Measurements from ENCODE around the gene ZFYVE1.

DNA sequence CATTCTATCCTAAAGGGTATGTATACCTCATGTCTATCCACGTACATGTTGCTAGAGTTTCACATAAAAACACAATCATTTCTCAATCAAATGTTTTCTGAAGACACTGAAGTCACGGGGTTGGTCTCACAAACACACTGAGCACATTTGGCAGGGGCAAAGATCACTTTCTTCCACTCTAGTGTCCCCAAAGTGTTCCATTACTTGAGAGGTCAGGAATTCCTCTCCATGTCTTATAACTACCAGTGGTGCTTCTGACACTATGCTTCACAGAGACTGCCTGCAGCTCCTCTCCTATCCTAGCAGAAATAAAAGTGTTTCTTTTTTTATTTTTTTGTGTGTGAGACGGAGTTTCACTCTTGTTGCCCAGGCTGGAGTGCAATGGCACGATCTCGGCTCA, 19.1 kb downstream of the ZFYVE1 start:
- TF ChIP-seq EP300 (IDR thresholded peaks at IDR 0.05; ENCODE audit: low read depth) (no peak), POLR2AphosphoS5 (IDR thresholded peaks at IDR 0.05) (no peak), POLR2A (IDR thresholded peaks at IDR 0.05) (no peak)
- TF ChIP-seq, protein P1, sequence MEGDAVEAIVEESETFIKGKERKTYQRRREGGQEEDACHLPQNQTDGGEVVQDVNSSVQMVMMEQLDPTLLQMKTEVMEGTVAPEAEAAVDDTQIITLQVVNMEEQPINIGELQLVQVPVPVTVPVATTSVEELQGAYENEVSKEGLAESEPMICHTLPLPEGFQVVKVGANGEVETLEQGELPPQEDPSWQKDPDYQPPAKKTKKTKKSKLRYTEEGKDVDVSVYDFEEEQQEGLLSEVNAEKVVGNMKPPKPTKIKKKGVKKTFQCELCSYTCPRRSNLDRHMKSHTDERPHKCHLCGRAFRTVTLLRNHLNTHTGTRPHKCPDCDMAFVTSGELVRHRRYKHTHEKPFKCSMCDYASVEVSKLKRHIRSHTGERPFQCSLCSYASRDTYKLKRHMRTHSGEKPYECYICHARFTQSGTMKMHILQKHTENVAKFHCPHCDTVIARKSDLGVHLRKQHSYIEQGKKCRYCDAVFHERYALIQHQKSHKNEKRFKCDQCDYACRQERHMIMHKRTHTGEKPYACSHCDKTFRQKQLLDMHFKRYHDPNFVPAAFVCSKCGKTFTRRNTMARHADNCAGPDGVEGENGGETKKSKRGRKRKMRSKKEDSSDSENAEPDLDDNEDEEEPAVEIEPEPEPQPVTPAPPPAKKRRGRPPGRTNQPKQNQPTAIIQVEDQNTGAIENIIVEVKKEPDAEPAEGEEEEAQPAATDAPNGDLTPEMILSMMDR (IDR thresholded peaks at IDR 0.05): no peak
